HepG2 (cell line): Measurements from ENCODE around the gene CCDC116. TPM values are rescaled to one million over a fixed set of nuclear protein-coding genes. Genes with fewer than 3 reads are reported as not detected.

ENCODE experiments used
- ATF2 ChIP-seq: sonication (generic); formaldehyde crosslinking; IDR thresholded peaks from 2 replicates; pipeline ENCODE4 v1.4.0; 2020; ENCODE audit warnings: missing genetic modification reagents
- DNMT1 ChIP-seq: sonication (generic); formaldehyde crosslinking; IDR thresholded peaks from 2 replicates; pipeline ENCODE4 v1.5.1; 2020; ENCODE audit warnings: mild to moderate bottlenecking, missing genetic modification reagents
- FOXP1 ChIP-seq, 2 experiments: fragments of 450-650 bp in 1 of 2; IDR thresholded peaks; 2 replicates each; pipeline ENCODE4 v1.6.1; 2017 to 2018; ENCODE audit warnings: antibody characterized with exemption in 1 of 2
- HES4 ChIP-seq: sonication (generic); formaldehyde crosslinking; IDR thresholded peaks from 2 replicates; pipeline ENCODE4 v1.9.0; 2021; ENCODE audit warnings: mild to moderate bottlenecking, missing genetic modification reagents, borderline replicate concordance
- IRF9 ChIP-seq: sonication (generic); formaldehyde crosslinking; IDR thresholded peaks from 2 replicates; pipeline ENCODE4 v1.8.0; 2022; ENCODE audit warnings: missing genetic modification reagents, mild to moderate bottlenecking, borderline replicate concordance
- RAD21 ChIP-seq: fragments of 450-650 bp; formaldehyde crosslinking; IDR thresholded peaks from 2 replicates; pipeline ENCODE4 v1.5.0; 2020; ENCODE audit warnings: mild to moderate bottlenecking
- RBM39 ChIP-seq: fragments of 200-400 bp; formaldehyde crosslinking; IDR thresholded peaks from one replicate; pipeline ENCODE4 v1.6.1; 2018; ENCODE audit warnings: antibody characterized with exemption, mild to moderate bottlenecking, low read depth, low read length; ENCODE audit not compliant: poor library complexity, severe bottlenecking
- ZNF276 ChIP-seq: sonication (generic); formaldehyde crosslinking; IDR thresholded peaks from 2 replicates; pipeline ENCODE4 v1.4.0; 2020; ENCODE audit warnings: mild to moderate bottlenecking, low read depth, missing genetic modification reagents
- polyA plus RNA-seq, 8 experiments: library from polyadenylated mRNA; depleted of rRNA in 3 of 8; stranded (reverse) in 7 of 8; unstranded in 1 of 8; fragments of >200 nt; fragmentation: Illumina TruSeq in 4 of 8; extraction: Trizol in 4 of 8; gene quantifications; 2 replicates each; pipeline versions ENCODE4 v1.2.1 to v1.2.3, GENCODE V29; 2011 to 2016; ENCODE audit warnings: low read depth in 4 of 8, missing spikeins in 1 of 8, mixed read lengths in 1 of 8; ENCODE audit not compliant: insufficient read depth in 1 of 8
- total RNA-seq, 5 experiments: library from RNA; depleted of rRNA; stranded (reverse); fragments of >200 nt; fragmentation: Illumina TruSeq; extraction: Trizol; gene quantifications; 2 replicates each; pipeline ENCODE4 v1.2.3, GENCODE V29; 2016; ENCODE audit warnings: low read depth in 1 of 5
- TF ChIP-seq, protein P1 (sequence below): sonication (generic); formaldehyde crosslinking; IDR thresholded peaks from 2 replicates; pipeline ENCODE4 v1.5.0; 2020; ENCODE audit warnings: mild to moderate bottlenecking, missing genetic modification reagents, moderate library complexity
- TF ChIP-seq, protein P2 (sequence below): sonication (generic); formaldehyde crosslinking; IDR thresholded peaks from 2 replicates; pipeline ENCODE4 v1.9.0; 2022; ENCODE audit warnings: missing genetic modification reagents, mild to moderate bottlenecking, borderline replicate concordance
- TF ChIP-seq, protein P3 (sequence below): sonication (generic); formaldehyde crosslinking; IDR thresholded peaks from 2 replicates; pipeline ENCODE4 v1.4.0; 2020; ENCODE audit warnings: missing genetic modification reagents, borderline replicate concordance
- TF ChIP-seq, protein P4 (sequence below): sonication (generic); formaldehyde crosslinking; IDR thresholded peaks from 2 replicates; pipeline ENCODE4 v1.4.0; 2020; ENCODE audit warnings: missing genetic modification reagents

The CCDC116 gene
- total and polyA plus RNA-seq, 2 of the 13 experiments (the other 11 are each of a cell fraction or from before 2014, with no cell fraction given), result 0.15 to 0.33 TPM

GRCh38 chr22:21677606-21678443 lies 45.3 kb downstream of the CCDC116 start (continued):
- TF ChIP-seq ATF2 (CRISPR knock-in tag) (peak; percentile 13; the same call in 1 of the 2 replicates), IRF9 (CRISPR knock-in tag) (peak; percentile 41; the same call in 1 of the 2 replicates), FOXP1 (IDR thresholded peaks at IDR 0.05) (no peak), FOXP1 (CRISPR knock-in tag; IDR thresholded peaks at IDR 0.05) (peak; percentile 81; the same call in 1 of the 2 replicates), DNMT1 (CRISPR knock-in tag) (no peak), RBM39 (peak; percentile 47), RAD21 (no peak), HES4 (CRISPR knock-in tag) (0 out of 2 replicates have a peak, but pooled peaks have one; percentile 0), ZNF276 (CRISPR knock-in tag) (no peak)
- TF ChIP-seq, protein P1, sequence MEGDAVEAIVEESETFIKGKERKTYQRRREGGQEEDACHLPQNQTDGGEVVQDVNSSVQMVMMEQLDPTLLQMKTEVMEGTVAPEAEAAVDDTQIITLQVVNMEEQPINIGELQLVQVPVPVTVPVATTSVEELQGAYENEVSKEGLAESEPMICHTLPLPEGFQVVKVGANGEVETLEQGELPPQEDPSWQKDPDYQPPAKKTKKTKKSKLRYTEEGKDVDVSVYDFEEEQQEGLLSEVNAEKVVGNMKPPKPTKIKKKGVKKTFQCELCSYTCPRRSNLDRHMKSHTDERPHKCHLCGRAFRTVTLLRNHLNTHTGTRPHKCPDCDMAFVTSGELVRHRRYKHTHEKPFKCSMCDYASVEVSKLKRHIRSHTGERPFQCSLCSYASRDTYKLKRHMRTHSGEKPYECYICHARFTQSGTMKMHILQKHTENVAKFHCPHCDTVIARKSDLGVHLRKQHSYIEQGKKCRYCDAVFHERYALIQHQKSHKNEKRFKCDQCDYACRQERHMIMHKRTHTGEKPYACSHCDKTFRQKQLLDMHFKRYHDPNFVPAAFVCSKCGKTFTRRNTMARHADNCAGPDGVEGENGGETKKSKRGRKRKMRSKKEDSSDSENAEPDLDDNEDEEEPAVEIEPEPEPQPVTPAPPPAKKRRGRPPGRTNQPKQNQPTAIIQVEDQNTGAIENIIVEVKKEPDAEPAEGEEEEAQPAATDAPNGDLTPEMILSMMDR (CRISPR knock-in tag), result peak; percentile 51
- TF ChIP-seq, protein P2, sequence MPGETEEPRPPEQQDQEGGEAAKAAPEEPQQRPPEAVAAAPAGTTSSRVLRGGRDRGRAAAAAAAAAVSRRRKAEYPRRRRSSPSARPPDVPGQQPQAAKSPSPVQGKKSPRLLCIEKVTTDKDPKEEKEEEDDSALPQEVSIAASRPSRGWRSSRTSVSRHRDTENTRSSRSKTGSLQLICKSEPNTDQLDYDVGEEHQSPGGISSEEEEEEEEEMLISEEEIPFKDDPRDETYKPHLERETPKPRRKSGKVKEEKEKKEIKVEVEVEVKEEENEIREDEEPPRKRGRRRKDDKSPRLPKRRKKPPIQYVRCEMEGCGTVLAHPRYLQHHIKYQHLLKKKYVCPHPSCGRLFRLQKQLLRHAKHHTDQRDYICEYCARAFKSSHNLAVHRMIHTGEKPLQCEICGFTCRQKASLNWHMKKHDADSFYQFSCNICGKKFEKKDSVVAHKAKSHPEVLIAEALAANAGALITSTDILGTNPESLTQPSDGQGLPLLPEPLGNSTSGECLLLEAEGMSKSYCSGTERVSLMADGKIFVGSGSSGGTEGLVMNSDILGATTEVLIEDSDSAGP (CRISPR knock-in tag), result peak; percentile 78
- TF ChIP-seq, protein P3, sequence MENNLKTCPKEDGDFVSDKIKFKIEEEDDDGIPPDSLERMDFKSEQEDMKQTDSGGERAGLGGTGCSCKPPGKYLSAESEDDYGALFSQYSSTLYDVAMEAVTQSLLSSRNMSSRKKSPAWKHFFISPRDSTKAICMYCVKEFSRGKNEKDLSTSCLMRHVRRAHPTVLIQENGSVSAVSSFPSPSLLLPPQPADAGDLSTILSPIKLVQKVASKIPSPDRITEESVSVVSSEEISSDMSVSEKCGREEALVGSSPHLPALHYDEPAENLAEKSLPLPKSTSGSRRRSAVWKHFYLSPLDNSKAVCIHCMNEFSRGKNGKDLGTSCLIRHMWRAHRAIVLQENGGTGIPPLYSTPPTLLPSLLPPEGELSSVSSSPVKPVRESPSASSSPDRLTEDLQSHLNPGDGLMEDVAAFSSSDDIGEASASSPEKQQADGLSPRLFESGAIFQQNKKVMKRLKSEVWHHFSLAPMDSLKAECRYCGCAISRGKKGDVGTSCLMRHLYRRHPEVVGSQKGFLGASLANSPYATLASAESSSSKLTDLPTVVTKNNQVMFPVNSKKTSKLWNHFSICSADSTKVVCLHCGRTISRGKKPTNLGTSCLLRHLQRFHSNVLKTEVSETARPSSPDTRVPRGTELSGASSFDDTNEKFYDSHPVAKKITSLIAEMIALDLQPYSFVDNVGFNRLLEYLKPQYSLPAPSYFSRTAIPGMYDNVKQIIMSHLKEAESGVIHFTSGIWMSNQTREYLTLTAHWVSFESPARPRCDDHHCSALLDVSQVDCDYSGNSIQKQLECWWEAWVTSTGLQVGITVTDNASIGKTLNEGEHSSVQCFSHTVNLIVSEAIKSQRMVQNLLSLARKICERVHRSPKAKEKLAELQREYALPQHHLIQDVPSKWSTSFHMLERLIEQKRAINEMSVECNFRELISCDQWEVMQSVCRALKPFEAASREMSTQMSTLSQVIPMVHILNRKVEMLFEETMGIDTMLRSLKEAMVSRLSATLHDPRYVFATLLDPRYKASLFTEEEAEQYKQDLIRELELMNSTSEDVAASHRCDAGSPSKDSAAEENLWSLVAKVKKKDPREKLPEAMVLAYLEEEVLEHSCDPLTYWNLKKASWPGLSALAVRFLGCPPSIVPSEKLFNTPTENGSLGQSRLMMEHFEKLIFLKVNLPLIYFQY, result no peak
- TF ChIP-seq, protein P4, sequence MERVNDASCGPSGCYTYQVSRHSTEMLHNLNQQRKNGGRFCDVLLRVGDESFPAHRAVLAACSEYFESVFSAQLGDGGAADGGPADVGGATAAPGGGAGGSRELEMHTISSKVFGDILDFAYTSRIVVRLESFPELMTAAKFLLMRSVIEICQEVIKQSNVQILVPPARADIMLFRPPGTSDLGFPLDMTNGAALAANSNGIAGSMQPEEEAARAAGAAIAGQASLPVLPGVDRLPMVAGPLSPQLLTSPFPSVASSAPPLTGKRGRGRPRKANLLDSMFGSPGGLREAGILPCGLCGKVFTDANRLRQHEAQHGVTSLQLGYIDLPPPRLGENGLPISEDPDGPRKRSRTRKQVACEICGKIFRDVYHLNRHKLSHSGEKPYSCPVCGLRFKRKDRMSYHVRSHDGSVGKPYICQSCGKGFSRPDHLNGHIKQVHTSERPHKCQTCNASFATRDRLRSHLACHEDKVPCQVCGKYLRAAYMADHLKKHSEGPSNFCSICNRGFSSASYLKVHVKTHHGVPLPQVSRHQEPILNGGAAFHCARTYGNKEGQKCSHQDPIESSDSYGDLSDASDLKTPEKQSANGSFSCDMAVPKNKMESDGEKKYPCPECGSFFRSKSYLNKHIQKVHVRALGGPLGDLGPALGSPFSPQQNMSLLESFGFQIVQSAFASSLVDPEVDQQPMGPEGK (CRISPR knock-in tag), result peak; percentile 74
